Activated CD4-positive, alpha-beta T cell treated with anti-CD3 and anti-CD28 coated beads for 36 hours (primary cell): ENCODE measurements around the gene SLC9B2. TPM values are rescaled to one million over a fixed set of nuclear protein-coding genes. Genes with fewer than 3 reads are reported as not detected.

Source experiments
- ATAC-seq: fragments of 200-7000 bp; cut with Tn5 transposase; one replicate; pipeline ENCODE4 v1.10.0; 2021; ENCODE audit warnings: mild to moderate bottlenecking, moderate library complexity
- CTCF ChIA-PET: fragments of 350-600 bp; sonication (Branson Sonifier 250); formaldehyde crosslinking; loops from one replicate; lab custom pipeline; 2021; ENCODE audit warnings: antibody characterized with exemption; lab: Charles Lee
- POLR2A ChIA-PET: fragments of 350-600 bp; sonication (Branson Sonifier 250); formaldehyde crosslinking; loops from one replicate; lab custom pipeline; 2021; ENCODE audit warnings: antibody characterized with exemption, inconsistent platforms; lab: Charles Lee
- DNase-seq: peaks from one replicate; pipeline ENCODE4 v3.0.0-alpha.2; 2020
- H3K27ac Mint-ChIP-seq: one replicate; pipeline ENCODE4 v1.8.0; 2021; ENCODE audit warnings: mixed read lengths
- H3K27me3 Mint-ChIP-seq: one replicate; pipeline ENCODE4 v1.8.0; 2021; ENCODE audit warnings: mixed read lengths
- H3K36me3 Mint-ChIP-seq: one replicate; pipeline ENCODE4 v1.8.0; 2021; ENCODE audit warnings: low read depth, mixed read lengths
- H3K4me1 Mint-ChIP-seq: one replicate; pipeline ENCODE4 v1.8.0; 2021; ENCODE audit warnings: mixed read lengths
- H3K4me3 Mint-ChIP-seq: one replicate; pipeline ENCODE4 v1.8.0; 2021; ENCODE audit warnings: mild to moderate bottlenecking, moderate library complexity, mixed read lengths
- H3K9me3 Mint-ChIP-seq: one replicate; pipeline ENCODE4 v1.8.0; 2021; ENCODE audit warnings: low read depth, mixed read lengths
- intact Hi-C, 2 experiments: fragments of 100-400 bp; cut with DNase I in 1 of 2; cut with micrococcal nuclease in 1 of 2; formaldehyde crosslinking; loops; one replicate each; pipeline versions ENCODE4 v1.14.2 to v1.15.1; 2022 to 2024; cut with DNase I, micrococcal nuclease
- total RNA-seq, 2 experiments: library from RNA; stranded (reverse); gene quantifications; one replicate each; pipeline ENCODE4 v1.2.3, GENCODE V29; 2021

The SLC9B2 gene
- total RNA-seq, 2 experiments from 2014 or later, result 30.6 to 31.2 TPM

GRCh38 chr4:103098756-103099440 lies 22.3 kb upstream of the SLC9B2 start:
- POLR2A ChIA-PET, result interaction anchor here (0.6 kb wide), 1 partner anchor 524 kb away, joined by 3 read pairs; no protein-coding TSS in a partner anchor

GRCh38 chr4:103098341-103098740 lies 21.8 kb upstream of the SLC9B2 start:
- no peak for ATAC-seq
- Mint-ChIP-seq H3K4me3 (peak overlapping the region; percentile 74), H3K36me3 (no peaks in the 10 kb centered on the region), H3K27ac (no peak overlapping the region), H3K9me3 (no peaks in the 10 kb centered on the region), H3K4me1 (peaks cover 18% of the 10 kb centered on the region), H3K27me3 (no peaks in the 10 kb centered on the region)
- ChIA-PET CTCF (interaction anchor here (1.3 to 8.8 kb wide), 5 partner anchors 16 to 668 kb away, joined by 5 to 66 read pairs (median 14); partner anchors contain the start of gene SLC9B2), POLR2A (interaction anchor here (0.6 kb wide), 1 partner anchor 523 kb away, joined by 3 read pairs; no protein-coding TSS in a partner anchor)
- intact Hi-C loops, result loop anchor here (2.0 to 5.0 kb wide), 6 partner anchors 22 to 666 kb away; partner anchors contain the start of genes SLC9B2 (in 1 of the 2) and UBE2D3 (in 1 of the 2)
- DNase-seq, result no peak

More at GRCh38 chr4:103098756-103099440, 22.3 kb upstream of the SLC9B2 start:
- peak overlapping the region; percentile 74 for H3K4me3 Mint-ChIP-seq
- peaks cover 18% of the 10 kb centered on the region for H3K4me1 Mint-ChIP-seq
- CTCF ChIA-PET, result interaction anchor here (0.9 to 3.6 kb wide), 18 partner anchors 9 to 668 kb away, joined by 3 to 35 read pairs (median 6); partner anchors contain the start of genes CISD2, MANBA and SLC9B2
- H3K36me3 Mint-ChIP-seq, result no peaks in the 10 kb centered on the region
- intact Hi-C loops, result loop anchor here (1.0 to 5.0 kb wide), 10 partner anchors 22 to 754 kb away; partner anchors contain the start of genes SLC9B1 (in 2 of the 2), SLC9B2 (in 2 of the 2), SLC39A8 (in 1 of the 2) and UBE2D3 (in 1 of the 2)
- H3K9me3 Mint-ChIP-seq, result no peaks in the 10 kb centered on the region
- peak overlapping the region; percentile 85 for H3K27ac Mint-ChIP-seq
- no peaks in the 10 kb centered on the region for H3K27me3 Mint-ChIP-seq
- ATAC-seq (no peak), DNase-seq (no peak)

- POLR2A ChIA-PET, result no interaction called here
Measured at GRCh38 chr4:103097112-103097511, 20.6 kb upstream of the SLC9B2 start.

GRCh38 chr4:103095080-103095479 lies 18.5 kb upstream of the SLC9B2 start:
- H3K4me3 Mint-ChIP-seq, result no peak overlapping the region

More at GRCh38 chr4:103097112-103097511, 20.6 kb upstream of the SLC9B2 start:
- intact Hi-C loops, result loop anchor here (5.0 kb wide), 2 partner anchors 270 to 665 kb away; partner anchors contain the start of gene UBE2D3 (in 1 of the 2)
- Mint-ChIP-seq H3K4me3 (no peak overlapping the region), H3K4me1 (peaks cover 27% of the 10 kb centered on the region), H3K9me3 (no peaks in the 10 kb centered on the region), H3K36me3 (peaks cover 2% of the 10 kb centered on the region), H3K27me3 (no peaks in the 10 kb centered on the region), H3K27ac (no peak overlapping the region)
- DNase-seq (no peak), ATAC-seq (no peak)
- CTCF ChIA-PET, result interaction anchor here (8.8 kb wide), 1 partner anchor 52 kb away, joined by 66 read pairs; no protein-coding TSS in a partner anchor

GRCh38 chr4:103092245-103092644 lies 15.7 kb upstream of the SLC9B2 start:
- peak; percentile 45 for ATAC-seq
- ChIA-PET CTCF (interaction anchor here (0.6 to 8.8 kb wide), 22 partner anchors 8 to 672 kb away, joined by 3 to 66 read pairs (median 6); partner anchors contain the start of genes BDH2 and SLC9B2), POLR2A (interaction anchor here (0.8 kb wide), 1 partner anchor 298 kb away, joined by 9 read pairs; no protein-coding TSS in a partner anchor)
- DNase-seq, result no peak
- intact Hi-C loops, result loop anchor here in 1 of 2 experiments (5.0 kb wide), 1 partner anchor 645 kb away; no protein-coding TSS in a partner anchor
- Mint-ChIP-seq H3K4me1 (peaks cover 18% of the 10 kb centered on the region), H3K27ac (no peak overlapping the region), H3K36me3 (peaks cover 7% of the 10 kb centered on the region), H3K27me3 (no peaks in the 10 kb centered on the region), H3K9me3 (no peaks in the 10 kb centered on the region), H3K4me3 (no peak overlapping the region)

More at GRCh38 chr4:103095080-103095479, 18.5 kb upstream of the SLC9B2 start:
- DNase-seq (no peak), ATAC-seq (no peak)
- intact Hi-C loops, result loop anchor here (5.0 kb wide), 2 partner anchors 268 to 663 kb away; partner anchors contain the start of gene UBE2D3 (in 1 of the 2)
- ChIA-PET POLR2A (interaction anchor here (0.5 kb wide), 1 partner anchor 9 kb away, joined by 3 read pairs; no protein-coding TSS in a partner anchor), CTCF (interaction anchor here (1.4 to 8.8 kb wide), 3 partner anchors 15 to 474 kb away, joined by 5 to 66 read pairs (median 7); no protein-coding TSS in a partner anchor)
- peaks cover 34% of the 10 kb centered on the region for H3K4me1 Mint-ChIP-seq
- no peaks in the 10 kb centered on the region for H3K27me3 Mint-ChIP-seq
- H3K36me3 Mint-ChIP-seq, result peaks cover 2% of the 10 kb centered on the region
- H3K27ac Mint-ChIP-seq, result no peak overlapping the region
- H3K9me3 Mint-ChIP-seq, result no peaks in the 10 kb centered on the region

GRCh38 chr4:103091601-103092223 lies 15.2 kb upstream of the SLC9B2 start:
- intact Hi-C loops, result loop anchor here (1.0 to 5.0 kb wide), 4 partner anchors 45 to 644 kb away; no protein-coding TSS in a partner anchor
- Mint-ChIP-seq H3K4me3 (no peak overlapping the region), H3K27me3 (no peaks in the 10 kb centered on the region), H3K27ac (peak overlapping the region; percentile 34), H3K4me1 (peaks cover 17% of the 10 kb centered on the region), H3K9me3 (no peaks in the 10 kb centered on the region), H3K36me3 (peaks cover 12% of the 10 kb centered on the region)
- ATAC-seq (peak; percentile 71), DNase-seq (peak; percentile 61)
- CTCF ChIA-PET, result interaction anchor here (0.6 to 8.8 kb wide), 28 partner anchors 8 to 672 kb away, joined by 3 to 66 read pairs (median 4); partner anchors contain the start of genes BDH2 and SLC9B2
- POLR2A ChIA-PET, result interaction anchor here (0.6 to 0.8 kb wide), 2 partner anchors 282 to 298 kb away, joined by 9 to 10 read pairs; no protein-coding TSS in a partner anchor

- no peak overlapping the region for H3K27ac Mint-ChIP-seq
- peaks cover 16% of the 10 kb centered on the region for H3K4me1 Mint-ChIP-seq
Measured at GRCh38 chr4:103089481-103089880, 12.9 kb upstream of the SLC9B2 start.

GRCh38 chr4:103086551-103086950 lies 10.0 kb upstream of the SLC9B2 start:
- POLR2A ChIA-PET, result no interaction called here

More at GRCh38 chr4:103089481-103089880, 12.9 kb upstream of the SLC9B2 start:
- Mint-ChIP-seq H3K27me3 (no peaks in the 10 kb centered on the region), H3K4me3 (no peak overlapping the region), H3K9me3 (no peaks in the 10 kb centered on the region), H3K36me3 (peaks cover 13% of the 10 kb centered on the region)
- ATAC-seq (no peak), DNase-seq (no peak)
- ChIA-PET POLR2A (no interaction called here), CTCF (interaction anchor here (0.7 to 7.4 kb wide), 7 partner anchors 10 to 744 kb away, joined by 3 to 35 read pairs (median 4); partner anchors contain the start of gene BDH2)
- intact Hi-C loops, result no loop called here

GRCh38 chr4:103085555-103086196 lies 9.1 kb upstream of the SLC9B2 start:
- H3K36me3 Mint-ChIP-seq, result peaks cover 20% of the 10 kb centered on the region
- no peaks in the 10 kb centered on the region for H3K4me1 Mint-ChIP-seq
- ChIA-PET CTCF (interaction anchor here (7.4 kb wide), 1 partner anchor 14 kb away, joined by 35 read pairs; the partner anchor contains the start of gene BDH2), POLR2A (no interaction called here)
- H3K9me3 Mint-ChIP-seq, result no peaks in the 10 kb centered on the region
- ATAC-seq (no peak), DNase-seq (no peak)
- intact Hi-C loops, result no loop called here
- no peaks in the 10 kb centered on the region for H3K27me3 Mint-ChIP-seq
- H3K4me3 Mint-ChIP-seq, result no peak overlapping the region
- H3K27ac Mint-ChIP-seq, result no peak overlapping the region

More at GRCh38 chr4:103086551-103086950, 10.0 kb upstream of the SLC9B2 start:
- H3K9me3 Mint-ChIP-seq, result no peaks in the 10 kb centered on the region
- H3K36me3 Mint-ChIP-seq, result peaks cover 13% of the 10 kb centered on the region
- H3K27me3 Mint-ChIP-seq, result no peaks in the 10 kb centered on the region
- intact Hi-C loops, result no loop called here
- CTCF ChIA-PET, result interaction anchor here (7.4 kb wide), 1 partner anchor 13 kb away, joined by 35 read pairs; the partner anchor contains the start of gene BDH2
- no peak overlapping the region for H3K4me3 Mint-ChIP-seq
- H3K27ac Mint-ChIP-seq, result no peak overlapping the region
- no peak for DNase-seq
- no peak for ATAC-seq
- peaks cover 1% of the 10 kb centered on the region for H3K4me1 Mint-ChIP-seq

- ChIA-PET POLR2A (interaction anchor here (0.6 kb wide), 1 partner anchor 492 kb away, joined by 4 read pairs; no protein-coding TSS in a partner anchor), CTCF (interaction anchor here (0.6 to 3.7 kb wide), 8 partner anchors 9 to 412 kb away, joined by 3 to 16 read pairs (median 4); no protein-coding TSS in a partner anchor)
- Mint-ChIP-seq H3K36me3 (peaks cover 13% of the 10 kb centered on the region), H3K4me1 (peaks cover 26% of the 10 kb centered on the region), H3K27me3 (no peaks in the 10 kb centered on the region), H3K4me3 (no peak overlapping the region), H3K9me3 (no peaks in the 10 kb centered on the region), H3K27ac (no peak overlapping the region)
- intact Hi-C loops, result loop anchor here in 1 of 2 experiments (5.0 kb wide), 1 partner anchor 212 kb away; the partner anchor contains the start of gene CISD2
- DNase-seq (no peak), ATAC-seq (no peak)
Measured at GRCh38 chr4:103079621-103080020, 3.1 kb upstream of the SLC9B2 start.
